CD4-positive, alpha-beta T cell (primary cell): ENCODE measurements around the gene NRDE2. TPM values are rescaled to one million over a fixed set of nuclear protein-coding genes. Genes with fewer than 3 reads are reported as not detected.

Experiments used
- ATAC-seq: fragments of 200-7000 bp; cut with Tn5 transposase; one replicate; pipeline ENCODE4 v1.10.0; 2022; ENCODE audit warnings: mild to moderate bottlenecking; ENCODE audit not compliant: poor library complexity
- CTCF ChIA-PET: fragments of 350-600 bp; sonication (Branson Sonifier 250); formaldehyde crosslinking; loops from one replicate; lab custom pipeline; 2021; ENCODE audit warnings: antibody characterized with exemption, inconsistent platforms; lab: Charles Lee
- POLR2A ChIA-PET: fragments of 350-600 bp; sonication (Branson Sonifier 250); formaldehyde crosslinking; loops from one replicate; lab custom pipeline; 2021; ENCODE audit warnings: antibody characterized with exemption, inconsistent platforms; lab: Charles Lee
- DNase-seq, 14 experiments: peaks; one replicate each; pipeline ENCODE4 v3.0.0-alpha.2; 2013 to 2020; ENCODE audit warnings: mixed read lengths in 2 of 14
- H3K27ac ChIP-seq, 2 donors: one replicate each; pipeline versions ENCODE4 v1.5.1 to v1.7.0; 2013; ENCODE audit warnings: low read length in 2 of 2, low read depth in 1 of 2, mild to moderate bottlenecking in 1 of 2
- H3K27me3 ChIP-seq, 2 experiments: 1 replicate in 1 of 2; 2 replicates in 1 of 2; pipeline versions ENCODE4 v1.6.1 to v1.7.0; 2013; ENCODE audit warnings: low read length in 2 of 2, control low read depth in 1 of 2, mild to moderate bottlenecking in 1 of 2, moderate library complexity in 1 of 2; ENCODE audit not compliant: insufficient read depth in 2 of 2, control insufficient read depth in 1 of 2
- H3K36me3 ChIP-seq: one replicate; pipeline ENCODE4 v1.6.1; 2013; ENCODE audit warnings: low read length, control low read depth; ENCODE audit not compliant: insufficient read depth
- H3K4me1 ChIP-seq: one replicate; pipeline ENCODE4 v1.6.1; 2013; ENCODE audit warnings: low read length, control low read depth; ENCODE audit not compliant: insufficient read depth
- H3K4me3 ChIP-seq: one replicate; pipeline ENCODE4 v1.5.1; 2013; ENCODE audit warnings: mild to moderate bottlenecking, low read length, moderate library complexity
- H3K9me3 ChIP-seq, 2 experiments: 1 replicate in 1 of 2; 2 replicates in 1 of 2; pipeline versions ENCODE4 v1.6.1 to v1.7.0; 2013; ENCODE audit warnings: low read length in 2 of 2, mild to moderate bottlenecking in 2 of 2, control low read depth in 1 of 2, moderate library complexity in 1 of 2; ENCODE audit not compliant: control insufficient read depth in 1 of 2, insufficient read depth in 1 of 2
- H3K27ac Mint-ChIP-seq: one replicate; pipeline ENCODE4 v1.8.0; 2020; ENCODE audit warnings: mixed read lengths
- H3K27me3 Mint-ChIP-seq: one replicate; pipeline ENCODE4 v1.8.0; 2021; ENCODE audit warnings: mixed read lengths
- H3K36me3 Mint-ChIP-seq: one replicate; pipeline ENCODE4 v1.8.0; 2021; ENCODE audit warnings: low read depth, mixed read lengths
- H3K4me1 Mint-ChIP-seq: one replicate; pipeline ENCODE4 v1.8.0; 2021; ENCODE audit warnings: low read depth, mixed read lengths
- H3K4me3 Mint-ChIP-seq: one replicate; pipeline ENCODE4 v1.8.0; 2020; ENCODE audit warnings: mild to moderate bottlenecking, mixed read lengths
- H3K9me3 Mint-ChIP-seq: one replicate; pipeline ENCODE4 v1.8.0; 2020; ENCODE audit warnings: mixed read lengths
- intact Hi-C, 2 experiments: fragments of 100-400 bp; cut with DNase I in 1 of 2; cut with micrococcal nuclease in 1 of 2; formaldehyde crosslinking; loops; one replicate each; pipeline versions ENCODE4 v1.15.1 to v1.9.0; 2023 to 2025; cut with DNase I, micrococcal nuclease
- total RNA-seq, 174 experiments: library from RNA in 2 of 174; stranded (reverse) in 2 of 174; gene quantifications; one replicate each; pipeline ENCODE4 v1.2.3 and lab custom pipeline; 2021 to 2026
- TF ChIP-seq, protein P1 (sequence below): fragments of 200-600 bp; IDR thresholded peaks from one replicate; pipeline ENCODE4 v1.8.0; 2022; ENCODE audit warnings: antibody characterized with exemption, mild to moderate bottlenecking

The NRDE2 gene
- total RNA-seq, 2 experiments from 2014 or later = 17.5 to 17.9 TPM

DNA sequence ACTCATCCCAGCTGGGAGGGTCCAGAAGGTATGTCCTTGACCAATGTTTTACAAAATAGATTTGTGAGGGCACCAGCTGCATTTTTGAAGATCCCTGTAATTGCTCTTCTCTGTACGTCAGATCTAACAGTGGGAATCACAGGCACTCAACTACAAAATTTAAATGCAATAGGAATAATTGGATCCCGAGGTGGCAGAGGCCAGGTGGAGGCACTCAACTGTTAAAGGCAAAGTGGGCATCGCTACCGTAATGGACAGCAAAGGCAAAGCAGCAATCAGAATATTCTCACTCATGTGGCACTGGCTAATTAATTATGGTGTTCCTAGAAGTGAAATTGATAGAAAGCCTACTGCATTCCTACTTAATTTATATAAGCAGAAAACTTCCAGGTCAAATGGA, 103.3 kb downstream of the NRDE2 start:
- Mint-ChIP-seq H3K27me3 (peaks cover 15% of the 10 kb centered on the region), H3K4me1 (no peaks in the 10 kb centered on the region), H3K9me3 (peaks cover 3% of the 10 kb centered on the region), H3K36me3 (no peaks in the 10 kb centered on the region), H3K27ac (no peak overlapping the region), H3K4me3 (no peak overlapping the region)
- DNase-seq = no peak
- ATAC-seq = no peak
- ChIA-PET POLR2A (no interaction called here), CTCF (no interaction called here)
- intact Hi-C loops = no loop called here
- no peaks in the 10 kb centered on the region for H3K36me3 ChIP-seq
- H3K4me1 ChIP-seq = no peaks in the 10 kb centered on the region
- H3K4me3 ChIP-seq = no peak overlapping the region
- H3K27me3 ChIP-seq = no peaks in the 10 kb centered on the region
- peaks cover 0 to 3% of the 10 kb centered on the region in 2 experiments for H3K9me3 ChIP-seq
- TF ChIP-seq, protein P1, sequence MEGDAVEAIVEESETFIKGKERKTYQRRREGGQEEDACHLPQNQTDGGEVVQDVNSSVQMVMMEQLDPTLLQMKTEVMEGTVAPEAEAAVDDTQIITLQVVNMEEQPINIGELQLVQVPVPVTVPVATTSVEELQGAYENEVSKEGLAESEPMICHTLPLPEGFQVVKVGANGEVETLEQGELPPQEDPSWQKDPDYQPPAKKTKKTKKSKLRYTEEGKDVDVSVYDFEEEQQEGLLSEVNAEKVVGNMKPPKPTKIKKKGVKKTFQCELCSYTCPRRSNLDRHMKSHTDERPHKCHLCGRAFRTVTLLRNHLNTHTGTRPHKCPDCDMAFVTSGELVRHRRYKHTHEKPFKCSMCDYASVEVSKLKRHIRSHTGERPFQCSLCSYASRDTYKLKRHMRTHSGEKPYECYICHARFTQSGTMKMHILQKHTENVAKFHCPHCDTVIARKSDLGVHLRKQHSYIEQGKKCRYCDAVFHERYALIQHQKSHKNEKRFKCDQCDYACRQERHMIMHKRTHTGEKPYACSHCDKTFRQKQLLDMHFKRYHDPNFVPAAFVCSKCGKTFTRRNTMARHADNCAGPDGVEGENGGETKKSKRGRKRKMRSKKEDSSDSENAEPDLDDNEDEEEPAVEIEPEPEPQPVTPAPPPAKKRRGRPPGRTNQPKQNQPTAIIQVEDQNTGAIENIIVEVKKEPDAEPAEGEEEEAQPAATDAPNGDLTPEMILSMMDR = no peak
- H3K27ac ChIP-seq = no peak overlapping the region

Other genes starting within 250 kb of the NRDE2 start
- gene PSMC1, start 75.4 kb downstream of the NRDE2 start, total RNA-seq = 10 to 100 TPM; 75.8 to 80.3 TPM
- 100 to 1,000 TPM; 960 to 975 TPM for gene CALM1, start 65.1 kb upstream of the NRDE2 start, total RNA-seq